Measurements from ENCODE around the gene OR9A2.

GRCh38 chr7:143047326-143047725, 20.4 kb upstream of the OR9A2 start:
- no peak for TF ChIP-seq CTCF (conservative IDR thresholded peaks at IDR 0.05)
- TF ChIP-seq ZFX (IDR thresholded peaks at IDR 0.05): no peak
